Neural cell (in vitro differentiated cells): ENCODE results near the gene GNRH2.

Experiments used
- CTCF ChIP-seq: fragments of 450-650 bp; IDR thresholded peaks from 2 replicates; pipeline ENCODE4 v1.5.1; 2014; ENCODE audit warnings: antibody characterized with exemption, mild to moderate bottlenecking, moderate library complexity; ENCODE audit not compliant: poor library complexity, severe bottlenecking
- EP300 ChIP-seq: fragments of 450-650 bp; conservative IDR thresholded peaks from 2 replicates; pipeline ENCODE4 v1.6.1; 2014; ENCODE audit warnings: antibody characterized with exemption, mild to moderate bottlenecking, moderate library complexity; ENCODE audit not compliant: poor library complexity, severe bottlenecking
- EZH2 ChIP-seq: fragments of 200-600, 300-800 bp; shearing (Covaris generic), sonication (generic); IDR thresholded peaks from 2 replicates; pipeline ENCODE4 v1.6.1; 2014; ENCODE audit warnings: antibody characterized with exemption, low read length, borderline replicate concordance, mild to moderate bottlenecking; ENCODE audit not compliant: insufficient read depth, poor library complexity, severe bottlenecking
- MXI1 ChIP-seq: fragments of 450-650 bp; conservative IDR thresholded peaks from 2 replicates; pipeline ENCODE4 v1.6.1; 2014; ENCODE audit warnings: antibody characterized with exemption, mild to moderate bottlenecking; ENCODE audit not compliant: poor library complexity, severe bottlenecking
- POLR2AphosphoS5 ChIP-seq: IDR thresholded peaks from 2 replicates; pipeline ENCODE4 v1.6.1; 2012
- RAD21 ChIP-seq: fragments of 450-650 bp; conservative IDR thresholded peaks from 2 replicates; pipeline ENCODE4 v1.6.1; 2014; ENCODE audit warnings: antibody characterized with exemption, mild to moderate bottlenecking, moderate library complexity
- REST ChIP-seq: IDR thresholded peaks from 2 replicates; pipeline ENCODE4 v1.6.1; 2012; ENCODE audit warnings: borderline replicate concordance
- TAF1 ChIP-seq: IDR thresholded peaks from 2 replicates; pipeline ENCODE4 v1.6.1; 2012; ENCODE audit warnings: low read depth

- TF ChIP-seq CTCF (no peak), POLR2AphosphoS5 (no peak), REST (no peak), EZH2 (no peak), TAF1 (no peak), MXI1 (no peak), RAD21 (no peak), EP300 (no peak)
These were observed 27.8 kb downstream of the GNRH2 start for GRCh38 chr20:3071266-3071609.
